Esophagus squamous epithelium (tissue), 4 donors: ENCODE results near the gene TSPAN18.

Experiments used
- POLR2A ChIP-seq, 4 donors: fragments of 450-650 bp; IDR thresholded peaks; one replicate each; pipeline ENCODE4 v1.6.1; 2017; ENCODE audit warnings: antibody characterized with exemption in 4 of 4, mild to moderate bottlenecking in 4 of 4, moderate library complexity in 3 of 4
- TF ChIP-seq, protein P1 (sequence below), 6 experiments: fragments of 450-650 bp in 4 of 6; fragments of 200-600 bp in 2 of 6; sonication (generic) in 2 of 6; IDR thresholded peaks; one replicate each; pipeline ENCODE4 v1.5.1; 2016 to 2019; ENCODE audit warnings: antibody characterized with exemption in 6 of 6, mild to moderate bottlenecking in 4 of 6, moderate library complexity in 4 of 6

DNA sequence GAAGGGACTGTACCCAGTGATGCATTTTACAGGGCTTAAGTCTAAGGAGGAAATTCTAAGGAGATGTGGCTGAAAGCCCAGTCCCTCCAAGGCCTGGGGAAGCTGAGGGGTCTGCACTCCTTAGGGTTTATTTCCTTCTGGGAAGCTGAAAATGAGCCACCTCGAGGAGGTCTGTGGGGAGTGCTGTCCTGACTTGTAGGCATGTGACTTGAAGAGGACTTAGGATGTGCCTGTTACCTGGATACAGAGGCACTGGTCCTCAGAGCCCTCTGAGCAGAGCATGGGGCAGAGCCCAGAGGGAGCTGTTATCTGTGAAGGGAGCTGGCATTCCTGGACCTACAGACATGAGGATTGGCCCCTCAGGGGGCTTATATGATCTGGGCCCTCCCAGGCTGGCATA lies 146.8 kb downstream of the TSPAN18 start:
- TF ChIP-seq, protein P1, sequence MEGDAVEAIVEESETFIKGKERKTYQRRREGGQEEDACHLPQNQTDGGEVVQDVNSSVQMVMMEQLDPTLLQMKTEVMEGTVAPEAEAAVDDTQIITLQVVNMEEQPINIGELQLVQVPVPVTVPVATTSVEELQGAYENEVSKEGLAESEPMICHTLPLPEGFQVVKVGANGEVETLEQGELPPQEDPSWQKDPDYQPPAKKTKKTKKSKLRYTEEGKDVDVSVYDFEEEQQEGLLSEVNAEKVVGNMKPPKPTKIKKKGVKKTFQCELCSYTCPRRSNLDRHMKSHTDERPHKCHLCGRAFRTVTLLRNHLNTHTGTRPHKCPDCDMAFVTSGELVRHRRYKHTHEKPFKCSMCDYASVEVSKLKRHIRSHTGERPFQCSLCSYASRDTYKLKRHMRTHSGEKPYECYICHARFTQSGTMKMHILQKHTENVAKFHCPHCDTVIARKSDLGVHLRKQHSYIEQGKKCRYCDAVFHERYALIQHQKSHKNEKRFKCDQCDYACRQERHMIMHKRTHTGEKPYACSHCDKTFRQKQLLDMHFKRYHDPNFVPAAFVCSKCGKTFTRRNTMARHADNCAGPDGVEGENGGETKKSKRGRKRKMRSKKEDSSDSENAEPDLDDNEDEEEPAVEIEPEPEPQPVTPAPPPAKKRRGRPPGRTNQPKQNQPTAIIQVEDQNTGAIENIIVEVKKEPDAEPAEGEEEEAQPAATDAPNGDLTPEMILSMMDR (IDR thresholded peaks at IDR 0.05) = no peak
- no peak for TF ChIP-seq POLR2A (IDR thresholded peaks at IDR 0.05)
